Tibial artery (tissue), 4 donors: ENCODE results near the gene NTF3.

ENCODE experiments used
- DNase-seq, 2 donors: peaks; one replicate each; pipeline ENCODE4 v3.0.0-alpha.2; 2019
- H3K27ac ChIP-seq, 2 donors: fragments of 200-600 bp; sonication (generic) in 1 of 2; 1 replicate in 1 of 2; 2 replicates in 1 of 2; pipeline ENCODE4 v1.5.1; 2018 to 2019; ENCODE audit warnings: mild to moderate bottlenecking in 1 of 2
- H3K27me3 ChIP-seq, 2 donors: fragments of 200-600 bp; sonication (generic) in 1 of 2; one replicate each; pipeline versions ENCODE4 v1.5.1 to v1.6.0; 2016 to 2019
- H3K36me3 ChIP-seq, 3 donors: fragments of 200-600 bp; sonication (generic) in 2 of 3; one replicate each; pipeline ENCODE4 v1.5.1; 2016 to 2019; ENCODE audit warnings: mild to moderate bottlenecking in 2 of 3
- H3K4me1 ChIP-seq, 4 donors: fragments of 200-600 bp; sonication (generic) in 2 of 4; 1 replicate in 3 of 4; 2 replicates in 1 of 4; pipeline ENCODE4 v1.5.1; 2016 to 2019
- H3K4me3 ChIP-seq, 2 donors: fragments of 200-600 bp; sonication (generic) in 1 of 2; 1 replicate in 1 of 2; 2 replicates in 1 of 2; pipeline ENCODE4 v1.5.1; 2018 to 2019; ENCODE audit warnings: mild to moderate bottlenecking in 2 of 2
- H3K9me3 ChIP-seq, 3 donors: fragments of 200-600 bp; sonication (generic) in 1 of 3; one replicate each; pipeline ENCODE4 v1.5.1; 2016 to 2019
- intact Hi-C: fragments of 100-400 bp; cut with DNase I; formaldehyde crosslinking; loops from one replicate; pipeline ENCODE4 v1.15.0; 2023; ENCODE audit warnings: low total_unique reads
- TF ChIP-seq, protein P1 (sequence below), 2 experiments: fragments of 200-600 bp in 1 of 2; fragments of 450-650 bp in 1 of 2; IDR thresholded peaks; one replicate each; pipeline ENCODE4 v1.5.1; 2017 to 2019; ENCODE audit warnings: antibody characterized with exemption in 2 of 2, mild to moderate bottlenecking in 1 of 2, moderate library complexity in 1 of 2

Gene NTF3

GRCh38 chr12:5503774-5504173, 71.9 kb downstream of the NTF3 start:
- H3K36me3 ChIP-seq = no peaks in the 10 kb centered on the region
- H3K27ac ChIP-seq = no peak overlapping the region
- H3K9me3 ChIP-seq = no peaks in the 10 kb centered on the region
- H3K4me3 ChIP-seq = no peak overlapping the region
- intact Hi-C loops = no loop called here
- peaks cover 0 to 10% (median 0%) of the 10 kb centered on the region in 4 donors for H3K4me1 ChIP-seq
- TF ChIP-seq, protein P1, sequence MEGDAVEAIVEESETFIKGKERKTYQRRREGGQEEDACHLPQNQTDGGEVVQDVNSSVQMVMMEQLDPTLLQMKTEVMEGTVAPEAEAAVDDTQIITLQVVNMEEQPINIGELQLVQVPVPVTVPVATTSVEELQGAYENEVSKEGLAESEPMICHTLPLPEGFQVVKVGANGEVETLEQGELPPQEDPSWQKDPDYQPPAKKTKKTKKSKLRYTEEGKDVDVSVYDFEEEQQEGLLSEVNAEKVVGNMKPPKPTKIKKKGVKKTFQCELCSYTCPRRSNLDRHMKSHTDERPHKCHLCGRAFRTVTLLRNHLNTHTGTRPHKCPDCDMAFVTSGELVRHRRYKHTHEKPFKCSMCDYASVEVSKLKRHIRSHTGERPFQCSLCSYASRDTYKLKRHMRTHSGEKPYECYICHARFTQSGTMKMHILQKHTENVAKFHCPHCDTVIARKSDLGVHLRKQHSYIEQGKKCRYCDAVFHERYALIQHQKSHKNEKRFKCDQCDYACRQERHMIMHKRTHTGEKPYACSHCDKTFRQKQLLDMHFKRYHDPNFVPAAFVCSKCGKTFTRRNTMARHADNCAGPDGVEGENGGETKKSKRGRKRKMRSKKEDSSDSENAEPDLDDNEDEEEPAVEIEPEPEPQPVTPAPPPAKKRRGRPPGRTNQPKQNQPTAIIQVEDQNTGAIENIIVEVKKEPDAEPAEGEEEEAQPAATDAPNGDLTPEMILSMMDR (IDR thresholded peaks at IDR 0.05) = no peak
- no peak for DNase-seq
- H3K27me3 ChIP-seq = no peaks in the 10 kb centered on the region

DNA sequence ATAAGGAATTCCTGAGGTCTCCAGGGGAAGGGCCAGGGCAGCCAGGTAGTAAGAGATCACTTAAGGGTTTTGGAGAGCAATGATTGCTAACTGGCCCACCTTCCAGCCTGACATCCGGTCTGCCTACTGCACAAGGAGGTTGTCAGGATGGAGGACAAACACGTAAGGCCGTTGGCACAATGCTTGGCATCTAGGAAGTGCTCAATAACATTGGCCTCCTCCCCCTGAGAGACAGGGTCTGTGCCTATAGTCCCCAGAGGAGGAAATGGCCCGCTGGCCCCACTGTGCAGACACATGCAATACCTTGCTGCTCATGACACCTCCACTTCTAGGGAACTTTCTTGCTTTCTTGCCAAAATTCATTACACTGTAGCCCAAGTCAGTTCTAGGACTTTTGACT, 73.2 kb downstream of the NTF3 start:
- H3K4me1 ChIP-seq = peaks cover 0 to 4% (median 0%) of the 10 kb centered on the region in 4 donors
- DNase-seq = no peak
- TF ChIP-seq, protein P1 (IDR thresholded peaks at IDR 0.05) = no peak
- no peaks in the 10 kb centered on the region for H3K27me3 ChIP-seq
- no peaks in the 10 kb centered on the region for H3K36me3 ChIP-seq
- H3K27ac ChIP-seq = no peak overlapping the region
- H3K9me3 ChIP-seq = no peaks in the 10 kb centered on the region
- intact Hi-C loops = no loop called here
- H3K4me3 ChIP-seq = no peak overlapping the region

DNA sequence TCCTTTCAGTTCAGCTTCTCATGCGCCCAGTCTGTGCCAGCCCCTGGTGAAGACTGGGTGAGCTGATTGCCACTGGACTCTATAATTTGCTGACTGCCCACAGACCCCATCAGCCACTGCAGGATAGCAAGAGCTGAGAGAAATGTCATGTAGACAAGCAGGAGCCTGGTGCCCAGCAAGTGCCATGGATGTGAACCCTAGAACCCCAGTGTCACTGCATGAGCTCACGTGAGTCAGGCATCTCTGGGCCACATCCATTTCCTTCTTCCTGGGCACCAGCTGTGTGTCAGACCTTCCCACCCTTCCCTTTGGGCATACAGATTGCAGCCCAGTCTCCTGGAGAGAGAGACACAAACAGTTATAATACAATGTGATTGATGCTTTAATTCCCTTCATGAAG, 73.8 kb downstream of the NTF3 start:
- Histone ChIP-seq H3K9me3 (no peaks in the 10 kb centered on the region), H3K27me3 (no peaks in the 10 kb centered on the region), H3K27ac (no peak overlapping the region), H3K36me3 (no peaks in the 10 kb centered on the region), H3K4me1 (no peaks in the 10 kb centered on the region), H3K4me3 (no peak overlapping the region)
- no peak for DNase-seq
- intact Hi-C loops = no loop called here
- TF ChIP-seq, protein P1 (IDR thresholded peaks at IDR 0.05) = no peak

- no peaks in the 10 kb centered on the region for H3K27me3 ChIP-seq
- TF ChIP-seq, protein P1 (IDR thresholded peaks at IDR 0.05) = no peak
- H3K9me3 ChIP-seq = no peaks in the 10 kb centered on the region
These were observed 74.4 kb downstream of the NTF3 start for GRCh38 chr12:5506295-5506694.

GRCh38 chr12:5506821-5507231, 74.9 kb downstream of the NTF3 start:
- no peak for DNase-seq
- Histone ChIP-seq H3K4me1 (peaks cover 0 to 7% (median 2%) of the 10 kb centered on the region in 4 donors), H3K9me3 (no peaks in the 10 kb centered on the region), H3K4me3 (no peak overlapping the region), H3K36me3 (no peaks in the 10 kb centered on the region), H3K27me3 (no peaks in the 10 kb centered on the region), H3K27ac (no peak overlapping the region)
- intact Hi-C loops = no loop called here
- TF ChIP-seq, protein P1 (IDR thresholded peaks at IDR 0.05) = no peak

More at GRCh38 chr12:5506295-5506694, 74.4 kb downstream of the NTF3 start:
- Histone ChIP-seq H3K27ac (no peak overlapping the region), H3K36me3 (no peaks in the 10 kb centered on the region), H3K4me1 (peaks cover 0 to 2% (median 0%) of the 10 kb centered on the region in 4 donors), H3K4me3 (no peak overlapping the region)
- DNase-seq = no peak
- intact Hi-C loops = no loop called here

- Histone ChIP-seq H3K4me3 (no peak overlapping the region), H3K4me1 (peaks cover 0 to 11% (median 3%) of the 10 kb centered on the region in 4 donors), H3K36me3 (no peaks in the 10 kb centered on the region), H3K27ac (no peak overlapping the region), H3K27me3 (no peaks in the 10 kb centered on the region), H3K9me3 (no peaks in the 10 kb centered on the region)
- TF ChIP-seq, protein P1 (IDR thresholded peaks at IDR 0.05) = no peak
- intact Hi-C loops = no loop called here
- no peak for DNase-seq
These were observed 75.6 kb downstream of the NTF3 start for GRCh38 chr12:5507401-5507935.
